ENCODE measurements around the gene HNRNPUL1. TPM values are rescaled to one million over a fixed set of nuclear protein-coding genes. Genes with fewer than 3 reads are reported as not detected.
A peak's percentile ranks its signal among the peaks of the same experiment; 100 is the strongest.

The HNRNPUL1 gene
- total and polyA plus RNA-seq, 2 donors, result 79.3 to 123 TPM

DNA sequence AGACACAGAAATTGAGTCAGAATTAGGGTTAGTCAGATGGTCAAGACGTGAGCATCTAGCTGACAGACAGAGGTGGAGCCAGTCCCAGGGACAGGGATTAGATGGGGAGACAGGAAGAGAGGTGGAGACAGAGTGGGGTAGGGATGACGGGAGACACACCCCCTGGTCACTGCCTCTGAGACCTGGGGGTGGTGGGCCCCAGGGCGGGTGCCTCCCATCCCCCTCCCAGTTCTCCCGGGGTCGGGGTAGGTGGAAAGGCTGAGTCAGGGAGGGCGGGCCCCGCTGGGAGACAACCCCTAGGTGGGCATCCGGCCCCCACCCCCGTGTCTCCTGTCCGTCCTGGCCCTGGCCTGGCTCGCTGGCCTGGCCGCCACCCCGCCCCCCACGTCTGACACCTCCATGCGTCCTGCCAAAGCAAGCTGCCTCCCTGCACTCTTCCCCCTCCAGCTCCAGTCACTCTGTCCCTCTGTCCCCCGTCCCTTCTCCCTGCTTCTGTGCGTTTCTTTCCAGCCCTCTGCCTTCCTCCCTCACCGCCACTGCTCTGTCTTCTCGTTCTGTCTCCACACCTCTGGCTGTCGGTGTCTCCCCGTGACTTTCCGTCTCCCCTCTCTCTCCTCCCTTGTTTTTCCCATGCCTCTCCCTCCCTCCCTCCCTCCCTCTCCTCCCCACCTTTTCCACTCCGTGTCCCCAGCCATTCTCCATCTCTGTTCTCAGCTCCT, 60.9 kb downstream of the HNRNPUL1 start:
- no peak overlapping the region for H3K4me3 ChIP-seq (ENCODE audit: low read depth, low read length)
- no peak for DNase-seq (ENCODE audit: extremely low spot score)
- no peaks in the 10 kb centered on the region for H3K36me3 ChIP-seq (ENCODE audit: insufficient read depth)
- H3K4me1 ChIP-seq (ENCODE audit: insufficient read depth), result no peaks in the 10 kb centered on the region
- 11% methylated on average over 23 of the region's 23 CpGs for WGBS
- H3K27ac ChIP-seq (ENCODE audit: low read depth), result peak overlapping the region; percentile 89

DNA sequence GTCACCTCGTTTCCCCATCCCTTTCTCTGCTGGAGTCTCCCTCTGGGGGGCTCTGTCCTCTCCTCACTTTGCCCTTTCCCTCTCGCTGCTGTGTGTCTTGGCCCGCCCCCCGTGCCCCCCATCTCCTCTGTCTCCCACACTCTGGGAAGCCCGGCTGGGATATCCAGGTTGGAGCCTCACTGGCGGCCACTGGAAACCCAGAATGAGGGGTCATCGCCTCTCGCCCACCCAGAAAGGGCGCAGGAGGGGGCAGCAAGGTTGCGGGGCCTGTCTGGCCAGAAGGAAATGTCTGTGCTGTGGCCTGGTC, 61.4 kb downstream of the HNRNPUL1 start:
- DNase-seq (ENCODE audit: extremely low spot score), result no peak
- Histone ChIP-seq H3K27ac (ENCODE audit: low read depth) (peak overlapping the region; percentile 79), H3K4me3 (ENCODE audit: low read depth, low read length) (peak overlapping the region; percentile 16), H3K4me1 (ENCODE audit: insufficient read depth) (no peaks in the 10 kb centered on the region), H3K36me3 (ENCODE audit: insufficient read depth) (no peaks in the 10 kb centered on the region)
- WGBS, result 9% methylated on average over 10 of the region's 10 CpGs

DNA sequence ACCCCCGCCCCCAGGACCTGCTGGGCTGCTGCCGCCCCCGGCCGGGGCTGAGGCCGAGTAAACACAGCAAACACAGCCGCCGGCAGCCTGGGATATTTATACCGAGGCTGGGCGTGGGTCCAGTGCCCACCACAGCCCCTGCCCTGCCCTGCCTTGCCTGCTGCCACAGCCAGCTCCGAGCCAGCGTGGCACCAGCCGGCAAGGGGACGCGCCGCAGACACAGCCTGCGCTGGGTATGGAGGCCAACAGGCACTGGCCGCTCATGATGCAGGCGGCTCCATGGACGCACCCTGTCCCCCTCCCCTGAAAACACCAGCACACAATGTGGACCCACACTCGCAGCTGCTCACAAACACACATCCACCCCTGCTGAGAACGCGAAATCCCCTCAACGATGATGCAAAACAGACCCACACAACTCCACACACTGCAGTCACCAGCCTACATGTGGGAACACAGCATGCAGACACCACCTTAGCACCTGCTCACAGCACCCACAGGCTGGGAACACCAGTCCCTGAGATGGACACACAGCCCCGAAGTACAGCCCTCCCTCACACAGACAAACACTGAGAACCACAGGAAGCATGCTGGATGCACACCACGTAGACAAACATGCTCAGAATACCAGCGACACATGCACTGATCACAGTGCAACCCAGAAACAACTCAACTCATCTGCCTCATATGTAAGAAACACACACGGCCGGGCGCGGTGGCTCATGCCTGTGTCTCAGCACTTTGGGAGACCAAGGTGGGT, 62.0 kb downstream of the HNRNPUL1 start:
- WGBS, result 20% methylated on average over 30 of the region's 30 CpGs
- H3K27ac ChIP-seq (ENCODE audit: low read depth), result peak overlapping the region; percentile 79
- H3K4me1 ChIP-seq (ENCODE audit: insufficient read depth), result no peaks in the 10 kb centered on the region
- no peak for DNase-seq (ENCODE audit: extremely low spot score)
- H3K36me3 ChIP-seq (ENCODE audit: insufficient read depth), result no peaks in the 10 kb centered on the region
- H3K4me3 ChIP-seq (ENCODE audit: low read depth, low read length), result peak overlapping the region; percentile 16

DNA sequence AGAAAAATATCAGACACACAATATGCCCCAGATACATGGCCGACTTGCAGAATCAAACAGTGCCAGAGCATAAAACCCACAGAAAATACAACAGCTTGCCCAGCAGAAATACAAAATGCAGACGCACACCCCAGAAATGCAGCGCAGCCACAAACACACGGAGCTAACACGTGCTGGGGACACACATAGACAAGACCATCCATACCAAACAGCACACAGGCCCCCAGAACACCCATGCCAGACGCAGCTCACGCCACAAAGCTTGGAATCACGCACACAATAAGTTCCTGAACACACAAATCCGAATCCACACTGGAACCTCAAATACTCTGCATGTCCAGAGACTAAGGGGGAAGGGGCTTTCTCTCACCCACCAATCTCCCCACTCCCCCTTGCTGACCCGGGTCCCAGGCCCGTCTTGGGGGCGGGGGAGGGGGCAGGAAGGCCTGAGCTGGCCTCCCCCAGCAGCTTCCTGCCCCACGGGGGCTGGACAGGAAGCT, 63.0 kb downstream of the HNRNPUL1 start:
- H3K4me1 ChIP-seq (ENCODE audit: insufficient read depth), result no peaks in the 10 kb centered on the region
- H3K36me3 ChIP-seq (ENCODE audit: insufficient read depth), result no peaks in the 10 kb centered on the region
- WGBS, result 59% methylated on average over 13 of the region's 13 CpGs
- H3K27ac ChIP-seq (ENCODE audit: low read depth), result peak overlapping the region; percentile 44
- peak overlapping the region; percentile 17 for H3K4me3 ChIP-seq (ENCODE audit: low read depth, low read length)
- no peak for DNase-seq (ENCODE audit: extremely low spot score)

DNA sequence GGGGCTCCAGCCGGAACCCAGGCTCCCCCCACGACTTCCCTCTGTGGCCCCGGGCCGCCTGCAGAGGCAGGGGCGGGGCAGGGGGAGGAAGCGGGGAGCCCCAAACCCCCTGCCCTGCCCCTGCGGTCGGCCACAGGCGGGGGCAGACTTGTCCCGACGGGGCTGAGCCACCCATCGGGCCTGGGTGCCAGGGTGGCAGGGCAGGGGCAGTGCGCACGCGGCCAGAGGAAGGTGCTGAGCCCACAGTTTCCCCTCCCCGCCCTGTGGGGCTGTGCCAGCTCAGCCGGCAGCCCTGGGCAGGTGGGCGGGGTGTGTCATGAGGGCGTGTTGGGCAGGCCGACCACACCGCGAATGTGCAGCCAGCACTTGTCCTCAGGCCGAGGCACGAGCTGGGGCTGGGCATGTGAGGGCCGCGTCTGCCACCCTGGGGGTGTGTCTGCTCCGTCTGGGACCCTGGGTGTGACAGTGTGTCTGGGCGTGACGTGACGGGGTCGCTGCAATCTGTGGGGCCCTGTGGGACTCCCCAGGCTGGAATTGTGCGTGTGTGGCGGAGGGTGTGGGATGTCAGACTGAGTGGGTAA, 63.5 kb downstream of the HNRNPUL1 start:
- no peak for DNase-seq (ENCODE audit: extremely low spot score)
- Histone ChIP-seq H3K27ac (ENCODE audit: low read depth) (peak overlapping the region; percentile 66), H3K36me3 (ENCODE audit: insufficient read depth) (no peaks in the 10 kb centered on the region), H3K4me3 (ENCODE audit: low read depth, low read length) (peak overlapping the region; percentile 17), H3K4me1 (ENCODE audit: insufficient read depth) (no peaks in the 10 kb centered on the region)
- 53% methylated on average over 33 of the region's 33 CpGs for WGBS

DNA sequence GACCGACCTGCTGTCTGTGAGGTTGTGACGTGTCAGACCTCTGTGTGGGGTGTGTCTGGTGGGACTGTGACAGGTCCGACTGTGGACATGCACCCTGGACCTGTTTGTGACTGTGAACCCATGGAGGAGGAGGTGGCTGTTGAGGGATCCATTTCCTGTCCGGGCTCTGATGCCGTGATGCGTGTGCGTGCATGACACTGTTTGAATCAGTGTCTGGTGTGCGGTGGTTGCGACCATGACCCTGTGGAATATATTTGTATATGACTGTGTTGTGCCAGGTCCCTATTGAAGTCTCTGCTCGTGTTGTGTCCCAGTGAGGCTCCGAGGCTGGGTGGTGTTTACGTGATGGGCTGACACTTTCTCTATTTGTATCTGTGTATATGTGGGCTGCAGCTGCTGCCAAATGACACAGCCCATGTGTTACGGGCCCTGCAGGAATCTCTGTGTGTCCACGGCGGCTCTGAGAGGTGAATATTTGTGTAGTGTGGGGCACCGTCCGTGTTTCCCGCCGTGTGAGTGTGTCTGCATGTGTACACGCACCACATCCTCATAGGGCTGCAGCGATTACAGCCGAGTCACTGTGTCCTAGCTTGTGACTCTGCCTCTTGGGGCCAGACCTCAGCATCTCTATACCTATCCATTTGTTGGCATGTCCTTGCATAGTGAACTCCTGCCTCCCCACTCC, 64.1 kb downstream of the HNRNPUL1 start:
- Histone ChIP-seq H3K27ac (ENCODE audit: low read depth) (peak overlapping the region; percentile 66), H3K36me3 (ENCODE audit: insufficient read depth) (no peaks in the 10 kb centered on the region), H3K4me1 (ENCODE audit: insufficient read depth) (no peaks in the 10 kb centered on the region), H3K4me3 (ENCODE audit: low read depth, low read length) (no peak overlapping the region)
- 55% methylated on average over 22 of the region's 22 CpGs for WGBS
- no peak for DNase-seq (ENCODE audit: extremely low spot score)

DNA sequence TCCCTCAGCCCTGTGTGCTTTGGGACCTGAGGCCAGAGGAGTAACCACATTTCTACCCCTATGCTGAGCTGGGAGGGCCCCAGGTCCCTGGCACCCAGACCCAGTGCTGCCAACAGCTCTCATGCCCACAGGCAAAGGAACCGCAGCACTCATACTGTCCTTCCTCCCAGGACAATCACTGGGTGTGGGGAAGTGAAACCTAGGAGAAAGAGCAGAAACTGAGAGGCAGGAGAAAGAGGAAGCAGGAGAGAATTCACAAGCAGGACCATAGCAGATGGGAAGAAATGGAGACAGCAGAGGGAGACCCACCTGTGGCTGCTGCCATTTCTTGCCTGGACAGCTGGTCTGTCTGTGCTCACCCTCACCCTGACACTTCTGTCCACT, 64.7 kb downstream of the HNRNPUL1 start:
- no peak for DNase-seq (ENCODE audit: extremely low spot score)
- Histone ChIP-seq H3K4me3 (ENCODE audit: low read depth, low read length) (no peak overlapping the region), H3K36me3 (ENCODE audit: insufficient read depth) (no peaks in the 10 kb centered on the region), H3K27ac (ENCODE audit: low read depth) (peak overlapping the region; percentile 25), H3K4me1 (ENCODE audit: insufficient read depth) (no peaks in the 10 kb centered on the region)
- 81% methylated on average over 1 of the region's 1 CpG for WGBS

DNA sequence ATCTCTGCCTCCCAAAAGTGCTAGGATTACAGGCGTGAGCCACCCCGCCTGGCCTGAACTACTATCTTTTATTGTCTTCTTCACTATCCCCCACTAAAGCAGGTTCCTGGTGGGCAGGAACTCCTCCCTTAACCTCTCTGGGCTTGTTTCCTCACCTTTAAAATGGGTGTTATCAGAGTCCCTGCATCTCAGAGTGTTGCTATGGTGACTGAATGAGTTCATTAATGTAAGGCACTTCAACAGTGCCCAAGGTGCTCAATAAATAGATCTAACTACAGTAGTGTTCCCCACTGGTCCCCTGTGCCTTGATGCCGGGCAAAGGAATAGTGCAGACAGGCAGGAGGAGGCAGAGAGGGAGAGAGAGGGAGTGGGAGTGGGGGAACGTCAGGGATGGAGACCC, 66.3 kb downstream of the HNRNPUL1 start:
- Histone ChIP-seq H3K4me1 (ENCODE audit: insufficient read depth) (no peaks in the 10 kb centered on the region), H3K27ac (ENCODE audit: low read depth) (no peak overlapping the region), H3K36me3 (ENCODE audit: insufficient read depth) (no peaks in the 10 kb centered on the region), H3K4me3 (ENCODE audit: low read depth, low read length) (no peak overlapping the region)
- DNase-seq (ENCODE audit: extremely low spot score), result no peak
- WGBS, result 81% methylated on average over 4 of the region's 4 CpGs

DNA sequence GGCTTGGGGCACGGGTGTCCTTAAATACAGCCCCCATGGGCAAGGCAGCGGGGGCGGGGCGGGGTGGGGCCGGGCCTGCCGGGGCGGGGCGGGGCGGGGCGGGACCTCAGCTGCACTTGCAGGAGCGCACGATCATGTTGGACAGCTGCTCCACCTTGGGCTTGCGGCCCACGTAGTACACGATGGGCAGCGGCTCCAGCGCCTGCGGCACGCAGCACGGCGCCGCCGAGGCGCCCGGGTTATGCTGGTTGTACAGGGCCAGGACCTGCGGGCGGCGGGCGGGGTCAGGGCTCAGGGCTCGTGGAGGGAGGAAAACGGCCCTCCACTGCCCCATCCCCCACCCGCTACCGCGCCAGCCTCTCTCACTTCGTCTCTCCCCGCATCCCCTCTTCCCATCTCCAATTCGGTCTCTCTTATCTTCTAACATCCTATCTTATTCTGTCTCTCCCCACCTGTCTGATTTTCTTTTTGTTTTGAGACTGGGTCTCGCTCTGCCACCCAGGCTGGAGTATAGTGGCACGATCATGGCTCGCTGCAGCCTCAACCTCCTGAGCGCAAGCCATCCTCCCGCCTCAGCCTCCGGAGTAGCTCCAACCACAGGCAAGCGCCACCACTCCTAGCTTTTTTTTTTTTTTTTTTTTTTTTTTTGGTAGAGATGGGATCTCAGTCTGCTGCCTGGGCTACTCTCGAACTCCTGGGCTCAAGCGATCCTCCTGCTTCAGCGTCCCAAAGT, 66.9 kb downstream of the HNRNPUL1 start:
- Histone ChIP-seq H3K36me3 (ENCODE audit: insufficient read depth) (no peaks in the 10 kb centered on the region), H3K4me1 (ENCODE audit: insufficient read depth) (no peaks in the 10 kb centered on the region), H3K27ac (ENCODE audit: low read depth) (no peak overlapping the region), H3K4me3 (ENCODE audit: low read depth, low read length) (no peak overlapping the region)
- WGBS, result 77% methylated on average over 47 of the region's 47 CpGs
- no peak for DNase-seq (ENCODE audit: extremely low spot score)

DNA sequence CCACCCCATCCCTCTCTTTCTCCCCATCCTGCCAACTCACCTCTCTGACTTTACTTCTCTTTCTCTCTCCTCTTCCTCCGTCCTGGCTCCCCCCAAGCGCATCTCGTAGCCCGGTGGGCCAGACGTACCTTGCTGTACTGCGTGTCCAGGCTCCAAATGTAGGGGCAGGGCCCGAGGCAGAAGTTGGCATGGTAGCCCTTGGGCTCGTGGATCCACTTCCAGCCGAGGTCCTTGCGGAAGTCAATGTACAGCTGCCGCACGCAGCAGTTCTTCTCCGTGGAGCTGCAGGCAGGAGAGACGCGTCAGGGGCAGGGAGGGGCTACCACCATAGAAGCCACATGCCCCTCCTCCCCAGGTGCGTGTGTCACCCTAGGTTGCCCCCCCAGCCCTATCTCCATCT, 67.8 kb downstream of the HNRNPUL1 start:
- Histone ChIP-seq H3K4me3 (ENCODE audit: low read depth, low read length) (no peak overlapping the region), H3K27ac (ENCODE audit: low read depth) (no peak overlapping the region), H3K4me1 (ENCODE audit: insufficient read depth) (no peaks in the 10 kb centered on the region), H3K36me3 (ENCODE audit: insufficient read depth) (no peaks in the 10 kb centered on the region)
- WGBS, result 93% methylated on average over 16 of the region's 16 CpGs
- no peak for DNase-seq (ENCODE audit: extremely low spot score)

DNA sequence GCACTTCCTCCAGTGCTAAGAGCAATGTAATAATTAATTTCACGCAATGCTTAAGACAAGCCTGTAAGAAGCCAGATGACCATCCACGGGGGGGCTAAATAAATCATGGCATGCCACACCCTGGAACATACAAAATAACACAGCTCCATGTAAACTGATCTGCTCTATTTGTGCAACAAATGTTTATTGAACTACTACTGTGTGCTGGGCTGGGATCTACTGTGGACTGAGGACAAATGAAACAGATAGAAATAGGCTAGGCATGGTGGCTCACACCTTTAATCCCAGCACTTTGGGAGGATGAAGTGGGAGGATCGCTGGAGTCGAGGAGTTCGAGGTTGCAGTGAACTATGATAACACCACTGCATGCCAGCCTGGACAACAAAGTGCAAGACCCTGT, 68.3 kb downstream of the HNRNPUL1 start:
- Histone ChIP-seq H3K36me3 (ENCODE audit: insufficient read depth) (no peaks in the 10 kb centered on the region), H3K4me1 (ENCODE audit: insufficient read depth) (no peaks in the 10 kb centered on the region), H3K4me3 (ENCODE audit: low read depth, low read length) (no peak overlapping the region), H3K27ac (ENCODE audit: low read depth) (no peak overlapping the region)
- no peak for DNase-seq (ENCODE audit: extremely low spot score)
- WGBS, result 90% methylated on average over 5 of the region's 5 CpGs

DNA sequence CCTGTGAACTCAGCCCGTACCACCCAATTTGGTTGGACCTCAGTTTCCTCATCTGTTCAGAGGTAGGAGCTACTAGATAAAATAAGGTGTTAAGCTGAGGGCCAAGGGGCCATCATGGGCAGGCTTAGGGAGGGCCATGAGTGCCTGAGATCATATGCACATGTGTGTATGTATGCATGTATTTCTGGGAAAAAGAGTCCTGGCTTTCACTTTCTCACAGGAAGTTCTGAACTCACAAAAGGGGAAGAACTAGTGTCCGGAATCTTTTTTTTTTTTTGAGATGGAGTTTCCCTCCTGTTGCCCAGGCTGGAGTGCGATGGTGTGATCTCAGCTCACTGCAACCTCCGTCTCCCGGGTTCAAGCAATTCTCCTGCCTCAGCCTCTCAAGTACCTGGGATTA, 70.6 kb downstream of the HNRNPUL1 start:
- no peak overlapping the region for H3K4me3 ChIP-seq (ENCODE audit: low read depth, low read length)
- H3K4me1 ChIP-seq (ENCODE audit: insufficient read depth), result no peaks in the 10 kb centered on the region
- DNase-seq (ENCODE audit: extremely low spot score), result no peak
- H3K36me3 ChIP-seq (ENCODE audit: insufficient read depth), result no peaks in the 10 kb centered on the region
- WGBS, result 83% methylated on average over 5 of the region's 5 CpGs
- H3K27ac ChIP-seq (ENCODE audit: low read depth), result no peak overlapping the region

DNA sequence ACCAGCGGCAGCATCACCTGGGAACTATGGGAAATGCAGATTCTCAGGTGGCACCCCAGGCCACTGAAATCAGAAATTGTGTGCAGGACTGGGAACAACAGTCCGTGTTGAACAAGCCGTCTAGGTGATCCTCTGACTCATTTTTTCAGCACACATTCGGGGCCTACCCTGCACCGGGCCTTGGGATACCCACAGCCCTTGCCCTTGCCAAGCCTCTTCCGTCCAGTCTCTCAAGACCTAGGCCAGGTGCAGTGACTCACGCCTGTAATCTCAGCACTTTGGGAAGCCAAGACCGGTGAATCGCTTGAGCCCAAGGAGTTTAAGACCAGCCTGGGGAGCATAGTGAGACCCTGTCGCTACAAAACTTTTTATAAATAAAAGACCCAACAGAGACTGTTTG, 71.3 kb downstream of the HNRNPUL1 start:
- no peak overlapping the region for H3K4me3 ChIP-seq (ENCODE audit: low read depth, low read length)
- no peaks in the 10 kb centered on the region for H3K4me1 ChIP-seq (ENCODE audit: insufficient read depth)
- no peaks in the 10 kb centered on the region for H3K36me3 ChIP-seq (ENCODE audit: insufficient read depth)
- H3K27ac ChIP-seq (ENCODE audit: low read depth), result no peak overlapping the region
- WGBS, result 93% methylated on average over 10 of the region's 10 CpGs
- no peak for DNase-seq (ENCODE audit: extremely low spot score)
